Transverse colon (tissue), 4 donors: ENCODE measurements around the gene KCNJ9. TPM values are rescaled to one million over a fixed set of nuclear protein-coding genes. Genes with fewer than 3 reads are reported as not detected.

Experiments
- DNase-seq: peaks from one replicate; pipeline ENCODE4 v3.0.0-alpha.2; 2019
- H3K27ac ChIP-seq, 4 donors: fragments of 200-600 bp; sonication (generic); 2 replicates each; pipeline ENCODE4 v1.5.1; 2016 to 2018; ENCODE audit warnings: inconsistent platforms in 4 of 4
- H3K27me3 ChIP-seq: fragments of 200-600 bp; sonication (generic); 2 replicates; pipeline ENCODE4 v1.5.1; 2017; ENCODE audit warnings: inconsistent platforms
- H3K36me3 ChIP-seq, 4 donors: fragments of 200-600 bp; sonication (generic); 2 replicates each; pipeline ENCODE4 v1.5.1; 2017 to 2019; ENCODE audit warnings: inconsistent platforms in 4 of 4
- H3K4me1 ChIP-seq, 4 donors: fragments of 200-600 bp; sonication (generic); 2 replicates each; pipeline ENCODE4 v1.5.1; 2017 to 2020; ENCODE audit warnings: inconsistent platforms in 4 of 4
- H3K4me3 ChIP-seq, 4 donors: fragments of 200-600 bp; sonication (generic); 1 replicate in 1 of 4; 2 replicates in 3 of 4; pipeline versions ENCODE4 v1.5.1 to v1.6.1; 2017 to 2019; ENCODE audit warnings: inconsistent platforms in 4 of 4
- H3K9me3 ChIP-seq, 2 donors: fragments of 200-600 bp; sonication (generic); 2 replicates each; pipeline ENCODE4 v1.5.1; 2017 to 2019; ENCODE audit warnings: inconsistent platforms in 2 of 2
- EP300 ChIP-seq: sonication (generic); formaldehyde crosslinking; IDR thresholded peaks from one replicate; pipeline ENCODE4 v1.6.1; 2017; ENCODE audit warnings: antibody characterized with exemption, low read depth
- POLR2A ChIP-seq: fragments of 450-650 bp; IDR thresholded peaks from one replicate; pipeline ENCODE4 v1.6.1; 2016; ENCODE audit warnings: antibody characterized with exemption, mild to moderate bottlenecking, moderate library complexity
- POLR2AphosphoS5 ChIP-seq, 3 donors: sonication (generic); formaldehyde crosslinking; IDR thresholded peaks; one replicate each; pipeline ENCODE4 v1.6.1; 2016; ENCODE audit warnings: antibody characterized with exemption in 3 of 3
- WGBS, 2 donors: methylation state at CpG; one replicate each; pipeline ENCODE4 v1.1.5; 2018; ENCODE audit warnings: low coverage in 1 of 2; 5-methylcytosine and 5-hydroxymethylcytosine counted together
- in situ Hi-C, 4 donors: fragments of 200-750 bp; cut with MboI; loops; one replicate each; pipeline versions ENCODE4 v1.15.0 to v1.15.1; 2017; ENCODE audit warnings: low sequenced_read_pairs in 3 of 4, low pct_ligation_motif_present in 1 of 4, low pct_unique_long_range_greater_than_20kb in 1 of 4
- intact Hi-C: fragments of 100-400 bp; cut with DNase I; formaldehyde crosslinking; loops from one replicate; pipeline ENCODE4 v1.15.1; 2023; ENCODE audit warnings: low total_unique reads
- total RNA-seq, 4 donors: library from RNA; depleted of rRNA; stranded (reverse); fragments of >200 nt; gene quantifications; one replicate each; pipeline ENCODE4 v1.1.0, GENCODE V29; 2016
- TF ChIP-seq, protein P1 (sequence below), 5 experiments: fragments of 200-600 bp in 3 of 5; fragments of 450-650 bp in 2 of 5; sonication (generic) in 3 of 5; IDR thresholded peaks; 1 replicate in 2 of 5; 2 replicates in 3 of 5; pipeline ENCODE4 v1.5.1; 2016 to 2017; ENCODE audit warnings: antibody characterized with exemption in 5 of 5, inconsistent platforms in 3 of 5, mild to moderate bottlenecking in 2 of 5, moderate library complexity in 1 of 5

Gene KCNJ9
- total RNA-seq, 4 donors from 2014 or later: 0.27 TPM; not detected in 3

DNA sequence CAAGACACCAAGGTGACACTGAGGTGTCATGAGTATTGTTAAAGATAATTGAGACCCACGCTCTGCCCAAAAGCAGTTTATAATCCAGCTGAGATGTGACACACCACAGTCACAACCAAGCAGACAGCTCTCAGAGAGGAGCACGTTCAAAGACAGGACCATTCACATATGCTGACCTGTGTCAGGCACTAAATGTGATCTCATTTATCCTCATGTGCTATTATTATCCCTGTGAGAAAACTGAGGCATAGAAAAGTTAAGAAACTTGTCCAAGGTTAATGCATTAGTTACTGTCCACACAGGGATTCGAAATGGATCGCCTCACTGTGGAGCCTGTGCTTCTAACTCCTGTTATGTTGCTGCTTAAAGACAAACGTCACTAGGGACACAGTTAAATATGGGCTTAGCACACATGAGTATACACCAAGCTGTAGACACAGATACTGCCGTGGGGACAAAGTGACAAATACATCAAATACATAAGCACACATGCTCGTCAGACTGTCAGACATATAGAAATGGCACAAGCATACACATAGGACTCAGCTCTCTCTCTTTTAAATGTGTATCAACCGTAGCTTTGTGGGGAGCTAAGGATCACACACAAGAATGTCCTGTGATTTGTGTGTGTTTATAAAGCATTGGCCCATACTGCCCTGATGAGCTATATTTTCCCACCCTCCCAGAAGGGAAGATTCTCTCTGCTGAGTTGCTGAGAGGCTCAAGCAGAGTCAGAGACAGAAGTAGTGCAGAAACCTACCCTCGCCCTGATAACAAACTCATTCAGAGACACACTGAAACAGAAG is 20.6 kb downstream of the KCNJ9 start:
- H3K27ac ChIP-seq: peak overlapping the region; percentile 61 to 97 (median 82)
- TF ChIP-seq POLR2A (no peak), EP300 (no peak), POLR2AphosphoS5 (IDR thresholded peaks at IDR 0.05) (peak; percentile 37 to 44 (median 39))
- TF ChIP-seq, protein P1, sequence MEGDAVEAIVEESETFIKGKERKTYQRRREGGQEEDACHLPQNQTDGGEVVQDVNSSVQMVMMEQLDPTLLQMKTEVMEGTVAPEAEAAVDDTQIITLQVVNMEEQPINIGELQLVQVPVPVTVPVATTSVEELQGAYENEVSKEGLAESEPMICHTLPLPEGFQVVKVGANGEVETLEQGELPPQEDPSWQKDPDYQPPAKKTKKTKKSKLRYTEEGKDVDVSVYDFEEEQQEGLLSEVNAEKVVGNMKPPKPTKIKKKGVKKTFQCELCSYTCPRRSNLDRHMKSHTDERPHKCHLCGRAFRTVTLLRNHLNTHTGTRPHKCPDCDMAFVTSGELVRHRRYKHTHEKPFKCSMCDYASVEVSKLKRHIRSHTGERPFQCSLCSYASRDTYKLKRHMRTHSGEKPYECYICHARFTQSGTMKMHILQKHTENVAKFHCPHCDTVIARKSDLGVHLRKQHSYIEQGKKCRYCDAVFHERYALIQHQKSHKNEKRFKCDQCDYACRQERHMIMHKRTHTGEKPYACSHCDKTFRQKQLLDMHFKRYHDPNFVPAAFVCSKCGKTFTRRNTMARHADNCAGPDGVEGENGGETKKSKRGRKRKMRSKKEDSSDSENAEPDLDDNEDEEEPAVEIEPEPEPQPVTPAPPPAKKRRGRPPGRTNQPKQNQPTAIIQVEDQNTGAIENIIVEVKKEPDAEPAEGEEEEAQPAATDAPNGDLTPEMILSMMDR (IDR thresholded peaks at IDR 0.05): no peak
- no peak overlapping the region for H3K4me3 ChIP-seq
- H3K9me3 ChIP-seq: no peaks in the 10 kb centered on the region
- in situ Hi-C loops (no loop called here), intact Hi-C loops (loop anchor here (10.0 kb wide), 1 partner anchor 93 kb away; the partner anchor contains the start of gene CASQ1)
- 69% methylated on average over 7 to 9 of the region's 9 CpGs for WGBS, 2 donors
- no peak for DNase-seq
- no peaks in the 10 kb centered on the region for H3K27me3 ChIP-seq
- peaks cover 19 to 46% (median 26%) of the 10 kb centered on the region in 4 donors for H3K4me1 ChIP-seq
- no peaks in the 10 kb centered on the region for H3K36me3 ChIP-seq

DNA sequence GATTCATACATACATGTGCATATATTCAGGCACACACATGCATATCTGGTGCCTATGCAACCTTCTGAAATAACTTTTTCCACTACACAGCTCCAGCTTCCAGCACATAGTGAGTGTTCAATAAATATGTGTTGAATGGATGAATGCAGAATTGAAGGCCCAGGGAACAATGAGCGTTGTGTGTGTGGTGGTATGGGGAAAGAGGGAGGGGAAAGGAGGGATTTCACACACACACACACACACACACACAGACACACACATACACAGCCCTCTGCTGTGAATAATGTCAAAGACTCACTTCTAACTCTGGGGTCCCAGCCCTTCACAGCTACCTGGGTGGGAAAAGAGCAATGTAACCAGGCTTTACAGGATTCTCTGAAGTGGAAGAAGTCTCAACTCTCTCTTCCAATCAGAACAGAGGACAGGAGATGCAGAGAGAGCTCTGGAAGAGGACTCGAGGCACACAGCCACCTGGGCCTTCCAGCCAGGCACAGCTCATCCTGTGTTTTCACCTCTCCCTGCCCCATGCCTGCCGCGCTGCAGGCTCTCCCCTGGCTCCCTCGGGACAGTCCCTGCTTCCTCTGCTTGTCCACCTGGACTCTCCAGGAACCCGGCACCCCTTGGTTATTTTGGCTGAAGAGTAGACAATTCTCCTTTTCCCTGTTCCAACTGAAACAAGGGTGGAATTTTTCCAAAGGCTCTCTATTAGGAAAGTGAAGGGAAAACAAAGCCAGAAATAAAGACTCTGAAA is 22.5 kb downstream of the KCNJ9 start:
- in situ Hi-C loops: no loop called here

GRCh38 chr1:160104486-160104885 is 23.1 kb downstream of the KCNJ9 start:
- TF ChIP-seq POLR2A (no peak), EP300 (no peak), POLR2AphosphoS5 (IDR thresholded peaks at IDR 0.05) (no peak)
- TF ChIP-seq, protein P1 (IDR thresholded peaks at IDR 0.05): no peak
- no peak overlapping the region for H3K4me3 ChIP-seq
- peak overlapping the region; percentile 7 to 97 (median 64) for H3K27ac ChIP-seq
- H3K27me3 ChIP-seq: peaks cover under 1% of the 10 kb centered on the region
- 60 to 69% methylated on average over 1 to 3 of the region's 3 CpGs for WGBS, 2 donors
- H3K9me3 ChIP-seq: no peaks in the 10 kb centered on the region
- intact Hi-C loops: loop anchor here (10.0 kb wide), 1 partner anchor 90 kb away; the partner anchor contains the start of gene CASQ1
- peaks cover 7 to 34% (median 14%) of the 10 kb centered on the region in 4 donors for H3K4me1 ChIP-seq
- in situ Hi-C loops: no loop called here
- no peak for DNase-seq
- no peaks in the 10 kb centered on the region for H3K36me3 ChIP-seq

More for the DNA sequence above, 22.5 kb downstream of the KCNJ9 start:
- no peak for DNase-seq
- Histone ChIP-seq H3K27ac (peak overlapping the region; percentile 31 to 97 (median 82)), H3K27me3 (no peaks in the 10 kb centered on the region), H3K9me3 (no peaks in the 10 kb centered on the region), H3K36me3 (no peaks in the 10 kb centered on the region), H3K4me1 (peaks cover 12 to 36% (median 16%) of the 10 kb centered on the region in 4 donors), H3K4me3 (no peak overlapping the region)
- WGBS, 2 donors: 70 to 78% methylated on average over 2 to 6 of the region's 6 CpGs
- intact Hi-C loops: loop anchor here (10.0 kb wide), 1 partner anchor 91 kb away; the partner anchor contains the start of gene CASQ1
- TF ChIP-seq, protein P1 (IDR thresholded peaks at IDR 0.05): no peak
- no peak for TF ChIP-seq POLR2AphosphoS5 (IDR thresholded peaks at IDR 0.05)
- TF ChIP-seq EP300: no peak
- no peak for TF ChIP-seq POLR2A

DNA sequence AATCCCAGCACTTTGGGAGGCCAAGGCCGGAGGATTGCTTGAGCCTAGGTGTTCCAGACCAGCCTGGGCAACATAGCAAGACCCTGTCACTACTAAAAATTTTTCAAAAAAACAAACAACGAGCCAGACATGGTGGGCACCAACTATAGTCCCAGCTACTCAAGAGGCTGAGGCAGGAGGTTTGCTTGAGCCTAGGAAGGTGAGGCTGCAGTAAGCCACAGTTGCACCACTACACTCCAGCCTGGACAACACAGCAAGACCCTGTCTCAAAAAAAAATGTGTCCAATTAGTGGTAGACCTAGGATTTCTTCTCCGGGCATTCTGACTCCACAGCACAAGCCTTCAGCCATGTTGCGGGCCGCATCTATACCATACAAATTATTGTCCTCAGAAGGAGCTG is 23.8 kb downstream of the KCNJ9 start:
- Histone ChIP-seq H3K4me3 (no peak overlapping the region), H3K4me1 (peaks cover 6 to 32% (median 13%) of the 10 kb centered on the region in 4 donors), H3K36me3 (no peaks in the 10 kb centered on the region), H3K27ac (no peak overlapping the region), H3K9me3 (no peaks in the 10 kb centered on the region), H3K27me3 (peaks cover 4% of the 10 kb centered on the region)
- WGBS, 2 donors: 94 to 100% methylated on average over 1 to 5 of the region's 5 CpGs
- no peak for TF ChIP-seq EP300
- no peak for TF ChIP-seq POLR2A
- no peak for TF ChIP-seq POLR2AphosphoS5 (IDR thresholded peaks at IDR 0.05)
- DNase-seq: no peak
- intact Hi-C loops (loop anchor here (10.0 kb wide), 1 partner anchor 90 kb away; the partner anchor contains the start of gene CASQ1), in situ Hi-C loops (no loop called here)
